Activated CD8-positive, alpha-beta memory T cell treated with anti-CD3 and anti-CD28 coated beads for 4 hours (primary cell): ENCODE data around the gene RNF5.

Experiments used
- DNase-seq, 2 donors: peaks; one replicate each; pipeline ENCODE4 v3.0.0-alpha.2; 2020; ENCODE audit warnings: low read depth in 2 of 2

The RNF5 gene

DNA sequence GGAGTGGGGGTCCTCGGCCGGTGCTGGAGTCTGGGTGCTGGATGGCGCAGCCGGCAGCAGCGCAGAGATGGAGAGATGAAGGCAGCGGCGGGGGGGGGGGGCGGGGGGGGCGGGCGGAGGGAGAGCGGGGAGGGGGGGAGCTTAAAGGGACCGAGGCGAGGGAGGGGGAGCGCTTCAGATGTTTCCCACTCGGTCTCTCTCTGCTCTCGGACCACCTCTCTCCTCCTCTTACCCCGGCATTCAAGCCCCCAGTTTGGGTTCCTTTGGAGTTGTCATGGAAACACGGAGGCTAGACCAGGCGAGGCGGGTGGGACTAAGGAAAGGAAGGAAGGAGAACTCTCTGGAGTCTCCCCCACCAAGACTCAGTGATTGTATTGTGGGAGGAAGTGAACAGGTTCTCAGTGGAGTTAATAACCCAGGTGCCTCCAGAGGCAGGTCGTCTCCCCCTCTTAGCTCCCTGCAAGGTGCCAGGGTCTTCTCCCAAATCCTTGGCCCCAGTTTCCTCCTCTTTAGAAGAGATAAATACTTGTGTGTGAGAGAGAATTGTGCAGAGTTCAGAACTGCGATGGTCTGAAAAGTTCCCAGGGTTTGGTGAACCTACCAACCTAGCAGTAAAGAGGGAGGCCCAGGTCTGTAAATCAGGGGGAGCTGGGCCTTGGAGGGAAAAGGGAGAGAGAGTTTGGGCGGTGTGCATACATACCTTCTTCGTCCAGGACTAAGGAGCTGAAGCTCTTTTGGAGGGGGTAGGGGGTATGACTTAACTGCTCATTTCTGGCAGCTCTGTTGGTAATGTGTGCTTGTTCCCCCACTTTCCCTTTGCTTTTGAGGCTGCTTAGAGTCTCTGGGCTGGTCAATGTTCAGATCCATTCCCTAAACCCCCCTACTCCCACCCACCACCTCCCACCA, 26.1 kb upstream of the RNF5 start, which contains the start of gene PRRT1:
Gene PRRT1 (minus strand): TSS at position 77 of the 906 bp plus-strand sequence. CDS start 112 bp downstream, outside the sequence.
- DNase-seq: no peak

- DNase-seq: no peak
These were observed 25.2 kb upstream of the RNF5 start for GRCh38 chr6:32152769-32153563.

DNA sequence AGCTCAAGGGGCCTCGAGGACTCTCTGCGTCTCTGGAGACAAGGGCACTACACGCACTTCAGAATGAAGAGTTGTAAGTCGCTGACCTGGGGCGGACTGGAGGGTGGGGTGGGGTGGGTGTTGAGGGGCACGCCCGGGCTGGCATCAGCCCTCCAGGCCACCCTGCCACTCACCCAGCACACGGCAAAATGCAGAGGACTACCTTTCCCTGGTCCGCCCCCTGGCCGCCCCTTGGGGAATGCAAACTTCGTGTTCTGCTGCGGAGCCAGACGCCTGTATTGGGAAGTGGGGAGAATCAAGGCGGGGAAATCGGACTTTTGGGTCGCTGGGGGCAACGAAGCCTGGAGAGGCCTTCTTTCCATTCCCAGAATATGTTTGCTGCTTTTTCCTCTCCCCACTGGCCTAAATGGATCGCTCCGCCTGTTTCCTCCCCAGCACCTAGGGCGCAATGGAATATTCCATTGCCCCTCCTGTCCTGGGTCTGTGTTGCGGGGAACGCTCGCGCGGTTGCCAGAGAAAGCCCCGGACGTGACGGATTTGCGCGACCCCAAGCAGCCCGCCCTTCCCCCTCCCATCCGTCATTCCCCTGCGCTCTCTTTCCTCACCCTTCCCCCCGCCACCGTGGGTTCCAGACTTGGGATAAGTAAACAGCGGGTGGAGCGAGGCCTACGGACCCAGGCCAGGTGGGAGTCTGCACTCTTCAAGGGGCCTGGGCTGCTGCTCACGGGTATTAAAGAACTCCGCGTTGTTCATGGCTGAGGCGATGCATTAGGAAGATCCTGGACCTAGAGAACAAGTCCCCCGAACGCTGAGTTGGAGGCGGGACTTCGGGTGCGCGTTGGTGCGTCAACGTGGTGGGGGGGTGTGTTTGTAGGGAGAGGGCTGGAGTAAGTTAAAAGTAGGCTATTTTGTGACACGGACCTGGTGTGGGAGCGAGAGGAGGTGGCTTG, 24.4 kb upstream of the RNF5 start, which contains the start of gene PPT2:
Gene PPT2 (plus strand): TSS at position 578 of the 950 bp plus-strand sequence. CDS start 454 bp downstream, outside the sequence.
- DNase-seq: peak; percentile 58 to 59

DNA sequence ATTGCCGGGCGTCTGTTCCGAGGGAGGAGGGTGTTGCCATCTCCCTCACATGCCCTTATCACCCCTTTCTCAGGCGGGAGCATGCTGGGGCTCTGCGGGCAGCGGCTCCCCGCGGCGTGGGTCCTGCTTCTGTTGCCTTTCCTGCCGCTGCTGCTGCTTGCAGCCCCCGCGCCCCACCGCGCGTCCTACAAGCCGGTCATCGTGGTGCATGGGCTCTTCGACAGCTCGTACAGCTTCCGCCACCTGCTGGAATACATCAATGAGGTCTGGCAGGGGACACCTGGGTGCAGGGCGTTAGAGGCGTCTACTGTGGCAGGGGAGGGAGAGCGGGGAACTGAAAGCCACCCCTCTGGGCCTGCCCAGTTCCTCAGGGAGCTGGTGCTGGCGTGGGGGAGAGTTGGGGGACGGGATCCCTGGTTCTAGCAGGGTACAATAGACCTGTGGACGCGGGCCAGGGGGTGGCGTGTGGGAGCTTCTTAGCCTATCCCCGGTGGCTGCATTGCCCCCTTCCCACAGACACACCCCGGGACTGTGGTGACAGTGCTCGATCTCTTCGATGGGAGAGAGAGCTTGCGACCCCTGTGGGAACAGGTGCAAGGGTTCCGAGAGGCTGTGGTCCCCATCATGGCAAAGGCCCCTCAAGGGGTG, 23.6 kb upstream of the RNF5 start:
- DNase-seq: peak; percentile 33 to 37

DNA sequence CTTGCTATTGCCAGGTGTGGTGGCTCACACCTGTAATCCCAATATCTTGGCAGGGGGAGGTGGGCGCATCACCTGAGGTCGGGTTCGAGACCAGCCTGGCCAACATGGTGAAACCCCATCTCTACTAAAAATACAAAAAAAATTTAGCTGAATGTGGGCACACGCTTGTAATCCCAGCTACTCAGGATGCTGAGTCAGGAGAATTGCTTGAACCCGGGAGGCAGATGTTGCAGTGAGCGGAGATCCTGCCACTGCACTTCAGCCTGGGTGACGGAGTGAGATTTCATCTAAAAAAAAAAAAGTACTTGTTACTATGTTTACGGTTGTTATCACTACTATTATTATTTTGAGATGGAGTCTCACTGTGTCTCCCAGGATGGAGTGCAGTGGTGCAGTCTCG, 21.3 kb upstream of the RNF5 start:
- DNase-seq: no peak

GRCh38 chr6:32158052-32158451, 20.2 kb upstream of the RNF5 start:
- DNase-seq: no peak

DNA sequence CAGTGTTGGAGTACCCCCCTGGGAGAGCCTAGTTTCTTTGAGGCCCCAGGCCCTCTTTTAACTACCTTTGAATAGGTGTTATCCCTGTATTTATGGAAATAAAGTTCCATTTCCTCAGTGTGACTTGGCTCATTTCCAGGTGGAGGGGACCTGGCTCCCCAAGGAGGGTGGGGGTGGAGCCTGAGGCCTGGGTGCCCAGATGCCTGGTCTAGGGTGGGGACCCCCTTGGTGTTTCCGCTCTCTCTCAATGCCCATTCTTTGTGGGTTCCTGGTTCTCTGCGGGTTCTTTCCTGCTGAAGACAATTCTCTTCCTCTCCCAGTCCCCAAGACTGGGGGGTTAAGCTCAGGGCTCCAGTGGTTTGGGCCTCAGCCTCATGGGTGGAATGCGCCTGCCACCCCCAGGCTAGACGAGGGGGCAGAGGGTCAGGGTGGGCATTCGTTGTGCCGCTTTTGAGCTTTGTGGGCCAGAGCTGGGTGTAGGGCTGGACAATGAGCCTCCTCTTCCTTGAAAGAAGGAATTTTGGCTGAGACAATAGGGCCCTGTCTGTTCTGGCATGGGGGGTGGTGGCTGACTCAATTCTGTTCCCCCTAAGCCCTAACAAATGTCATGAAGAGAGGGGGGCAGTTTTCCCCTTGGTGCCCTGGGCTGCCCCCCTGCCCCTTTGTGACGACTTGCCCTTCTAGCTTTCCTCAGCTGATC, 14.5 kb upstream of the RNF5 start:
- DNase-seq: no peak

DNA sequence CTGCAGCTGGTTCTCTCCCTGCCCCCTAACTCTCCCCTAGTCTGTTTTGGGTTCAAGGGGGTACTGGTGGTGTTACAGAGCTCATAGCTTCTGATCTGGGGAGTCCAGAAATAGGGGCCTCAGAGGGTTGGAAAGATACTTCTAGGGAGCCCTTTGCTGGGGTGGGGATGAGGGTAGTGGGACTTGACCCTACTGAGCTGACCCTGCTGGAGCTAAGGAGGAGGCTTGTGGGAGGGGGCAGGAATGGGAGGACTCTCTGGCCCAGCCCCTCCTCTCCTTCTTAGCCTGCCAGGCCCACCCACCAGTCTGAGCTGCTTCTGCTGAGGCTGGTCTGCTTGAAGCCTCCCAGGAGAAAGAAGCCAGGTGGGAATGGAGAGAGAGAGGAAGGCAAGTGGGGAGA, 13.9 kb upstream of the RNF5 start, which contains the start of gene EGFL8:
Gene EGFL8 (plus strand): TSS at position 301 of the 400 bp plus-strand sequence. CDS start 1,571 bp downstream, outside the sequence.
- DNase-seq: no peak

- no peak for DNase-seq
These were observed 11.7 kb upstream of the RNF5 start for GRCh38 chr6:32166411-32167061.

GRCh38 chr6:32167154-32167760, 10.9 kb upstream of the RNF5 start:
- DNase-seq: no peak

GRCh38 chr6:32167761-32168262, 10.4 kb upstream of the RNF5 start:
- no peak for DNase-seq

GRCh38 chr6:32168350-32168749, 9.9 kb upstream of the RNF5 start:
- no peak for DNase-seq

- DNase-seq: no peak
These were observed 9.2 kb upstream of the RNF5 start for GRCh38 chr6:32168807-32169591.

DNA sequence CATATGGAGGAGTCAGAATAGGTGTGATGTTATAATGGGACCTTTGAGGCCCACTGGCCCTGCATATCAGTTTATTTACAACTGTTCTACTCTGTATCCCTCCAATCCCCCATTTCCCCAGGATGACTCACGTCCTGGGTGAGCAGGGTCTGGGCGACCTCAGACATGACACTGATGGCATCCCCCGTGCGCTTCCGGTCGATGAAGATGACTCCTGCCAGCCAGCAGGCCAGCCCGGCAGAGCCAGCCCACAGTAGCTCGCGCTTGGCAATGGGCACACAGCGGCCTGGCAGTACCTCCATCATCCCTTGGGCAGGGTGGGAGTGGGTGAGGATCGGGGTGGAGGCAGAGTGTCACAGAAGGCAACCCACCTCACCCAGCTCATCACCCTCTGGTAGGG, 7.9 kb upstream of the RNF5 start:
- DNase-seq: no peak

DNA sequence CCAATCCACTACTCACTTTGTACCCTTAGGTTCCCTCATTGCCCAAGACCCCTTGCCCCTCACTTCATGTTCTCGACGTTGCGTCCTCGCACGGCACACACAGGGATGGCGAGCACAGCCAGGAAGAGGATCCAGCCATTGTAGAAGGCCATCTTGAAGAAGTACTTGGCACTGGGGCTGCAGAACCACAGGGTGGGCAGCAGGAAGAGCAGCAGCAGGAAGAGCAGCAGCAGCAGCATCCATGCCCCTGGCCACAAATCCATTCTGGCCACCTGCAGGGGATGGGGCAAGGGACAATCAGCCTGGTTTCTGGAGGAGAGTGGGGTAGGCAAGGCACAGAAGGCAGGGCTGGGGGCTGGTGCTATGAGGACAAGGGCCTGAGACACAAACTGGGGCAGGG, 7.0 kb upstream of the RNF5 start:
- DNase-seq: no peak

GRCh38 chr6:32173051-32173727, 5.0 kb upstream of the RNF5 start:
- DNase-seq: no peak

DNA sequence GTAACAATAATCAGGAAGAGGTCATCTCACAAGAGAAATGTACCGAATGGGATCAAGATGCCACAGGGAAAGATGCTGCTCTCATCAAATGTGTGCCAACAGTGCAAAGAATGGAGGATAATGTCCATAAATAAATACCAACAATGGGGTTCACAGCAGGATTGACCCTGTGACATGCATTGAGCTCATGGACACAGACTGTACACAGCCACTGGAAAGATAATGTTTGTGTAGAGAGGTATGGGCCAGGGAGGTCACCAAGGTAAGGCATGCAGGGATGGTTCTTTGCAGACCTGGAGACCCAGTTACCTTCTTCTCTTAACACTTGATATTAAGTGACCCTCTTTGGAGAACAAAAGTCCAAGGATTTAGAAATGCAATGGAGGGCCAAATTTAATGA, 3.8 kb upstream of the RNF5 start:
- no peak for DNase-seq

DNA sequence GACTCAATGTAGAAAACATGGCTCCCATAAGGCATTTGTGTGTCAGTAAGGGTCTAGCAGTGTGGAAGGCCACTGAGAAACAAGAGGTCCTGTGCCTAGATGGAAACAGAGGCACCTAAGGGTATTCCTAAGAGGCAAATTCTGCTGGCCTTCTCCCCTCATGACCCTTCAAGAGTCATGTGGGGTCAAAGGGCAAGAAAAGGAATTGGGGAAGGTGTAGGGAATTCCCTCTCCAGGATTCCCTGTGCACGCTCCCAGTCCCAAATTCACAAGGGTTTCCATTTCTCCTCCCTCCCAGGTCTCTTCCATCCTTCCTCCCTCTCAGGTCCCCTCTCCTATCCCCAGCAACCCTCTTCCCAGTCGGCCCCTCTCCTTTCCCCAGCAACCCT, 2.9 kb upstream of the RNF5 start:
- DNase-seq: no peak
